ENCODE data around the gene CEP89.
"Not testable (repeated sequence)": the region's sequence is repeated elsewhere in the genome, so short reads cannot be mapped to it uniquely, and the experiment has no call there.

DNA sequence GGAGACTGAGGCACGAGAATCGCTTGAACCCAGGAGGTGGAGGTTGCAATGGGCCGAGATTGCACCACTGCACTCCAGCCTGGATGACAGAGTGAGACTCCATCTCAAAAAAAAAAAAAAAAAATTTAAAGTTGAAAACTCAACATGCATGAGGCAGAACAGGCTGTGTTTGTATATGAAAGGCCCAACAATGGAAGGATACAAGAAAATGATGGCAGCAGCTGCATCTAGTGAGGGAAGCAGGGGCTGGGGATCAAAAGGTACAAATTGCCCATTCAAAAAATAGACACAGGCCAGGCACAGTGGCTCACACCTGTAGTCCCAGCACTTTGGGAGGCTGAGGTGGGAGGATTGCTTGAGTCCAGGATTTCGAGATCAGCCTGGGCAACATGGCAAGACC is 6.1 kb upstream of the CEP89 start:
- TF ChIP-seq POLR2A, POLR2AphosphoS5, POU2F2 (IDR thresholded peaks at IDR 0.05; ENCODE audit: low read depth, low read length): not testable (repeated sequence)

Measured in GM12891 (cell line).